GM19025 (cell line): Measurements from ENCODE around the gene ATXN7.

ENCODE experiments used
- ATAC-seq: cut with Tn5 transposase; IDR thresholded peaks from one replicate; pipeline ENCODE4 v1.9.1; 2021; ENCODE audit warnings: mild to moderate bottlenecking, low read depth, moderate library complexity; ENCODE audit not compliant: unreplicated experiment

Gene ATXN7

DNA sequence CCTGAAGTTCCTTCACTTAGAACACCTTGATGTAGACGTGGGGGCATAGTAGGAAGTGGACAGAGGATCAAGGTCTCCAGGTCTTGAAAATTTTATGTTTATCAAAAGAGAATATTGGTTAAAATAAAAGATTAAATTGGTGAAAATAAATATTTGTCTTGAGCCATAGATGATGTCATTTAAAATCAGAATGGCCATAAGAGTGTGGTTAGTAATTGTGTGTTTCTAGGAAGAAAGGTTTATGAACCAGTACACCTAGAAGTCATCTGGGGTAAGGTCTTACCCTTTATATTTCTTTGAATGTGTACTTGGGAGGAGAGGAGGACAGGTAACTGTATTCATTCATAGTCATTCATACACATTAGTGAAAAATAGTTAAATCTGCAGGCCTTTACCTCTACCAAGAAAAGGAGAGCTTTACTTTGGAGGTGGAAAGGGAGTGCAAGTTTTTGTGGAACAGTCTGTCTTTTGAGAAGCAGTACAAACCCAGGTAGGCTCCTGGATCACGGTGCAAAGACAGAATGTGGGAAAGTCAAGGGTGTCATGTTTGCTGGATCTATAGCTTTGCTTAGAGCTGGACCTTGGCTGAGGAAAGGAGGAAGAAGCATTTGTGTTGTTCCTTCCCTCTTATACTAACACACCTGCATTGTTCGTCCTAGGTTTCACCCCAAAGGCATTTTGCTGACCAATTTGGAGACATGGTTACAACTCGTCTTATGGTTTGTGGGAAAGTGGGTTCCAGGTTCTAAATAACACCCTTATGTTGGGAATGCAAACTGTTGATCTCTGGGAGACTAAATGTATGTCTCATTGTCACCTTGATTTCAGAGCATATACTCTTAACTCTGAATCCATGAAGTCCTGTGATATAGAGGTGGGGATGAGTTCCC is 42.3 kb downstream of the ATXN7 start:
- ATAC-seq, result no peak

DNA sequence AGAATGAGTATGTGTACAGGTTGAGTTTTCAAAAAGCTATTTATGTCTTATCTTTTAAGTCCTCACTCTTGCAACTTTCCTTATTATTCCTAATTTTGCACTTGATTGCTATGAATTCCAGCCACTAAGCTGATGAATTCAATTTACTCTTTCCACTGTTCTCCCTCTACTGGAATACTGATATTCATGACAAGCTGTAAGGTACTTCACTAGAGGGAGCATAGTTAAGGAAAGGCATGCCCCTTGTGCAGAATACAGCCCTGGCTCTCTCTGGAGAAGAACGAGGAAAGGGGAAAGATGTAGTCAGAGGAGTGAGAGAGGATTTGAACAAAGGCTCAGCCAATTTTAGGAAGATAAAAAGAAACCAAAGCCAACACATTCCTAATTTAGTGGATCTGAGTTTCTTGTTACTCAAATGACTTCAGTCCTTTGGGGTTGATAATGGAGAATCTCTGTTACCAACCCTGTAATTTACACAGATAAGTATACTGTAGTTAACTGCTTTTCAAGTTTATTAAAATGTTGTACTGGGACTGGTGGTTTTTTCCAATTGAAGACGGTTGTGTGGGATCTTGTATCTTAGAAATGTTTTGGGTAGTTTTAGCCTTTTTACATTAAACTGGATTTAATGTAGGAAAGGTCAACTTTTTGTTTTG is 44.5 kb downstream of the ATXN7 start:
- ATAC-seq, result no peak

DNA sequence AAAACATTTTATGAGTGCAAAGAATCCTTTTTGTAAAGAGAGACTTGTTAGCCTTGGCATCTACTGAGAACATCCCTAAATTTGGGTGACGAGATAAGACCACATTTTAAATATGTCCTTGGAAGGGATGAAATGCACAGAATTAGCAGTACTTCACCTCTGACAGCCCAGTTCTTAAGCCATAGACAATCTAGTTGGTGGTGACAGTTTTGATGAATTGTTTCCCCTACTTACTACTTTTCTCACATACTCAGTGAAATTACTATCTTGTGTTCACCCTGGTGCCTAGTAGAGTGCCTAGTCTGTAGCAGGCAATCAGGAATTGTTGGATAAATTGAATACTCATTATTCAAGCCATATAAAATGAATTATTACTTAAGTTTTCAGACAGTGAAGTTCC is 45.1 kb downstream of the ATXN7 start:
- ATAC-seq, result no peak

DNA sequence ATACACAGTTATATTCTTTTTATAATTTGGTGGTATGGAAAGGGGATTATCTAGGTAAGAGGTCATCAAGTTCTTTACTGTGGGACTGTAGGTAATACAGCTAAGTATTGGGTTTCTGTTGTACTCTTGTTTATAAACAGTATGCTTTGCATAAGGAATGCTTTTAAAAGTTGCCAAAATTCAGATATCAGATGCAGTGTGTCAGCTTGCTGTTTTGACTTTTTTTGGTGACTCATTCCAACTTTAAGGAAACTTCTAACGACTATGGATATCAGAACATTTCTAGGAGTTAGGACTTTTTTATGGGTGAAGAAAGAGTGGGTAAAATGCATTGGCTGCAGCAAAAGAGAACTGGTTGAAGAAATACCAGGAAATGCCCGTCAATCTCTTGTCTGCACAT is 45.8 kb downstream of the ATXN7 start:
- ATAC-seq, result no peak

DNA sequence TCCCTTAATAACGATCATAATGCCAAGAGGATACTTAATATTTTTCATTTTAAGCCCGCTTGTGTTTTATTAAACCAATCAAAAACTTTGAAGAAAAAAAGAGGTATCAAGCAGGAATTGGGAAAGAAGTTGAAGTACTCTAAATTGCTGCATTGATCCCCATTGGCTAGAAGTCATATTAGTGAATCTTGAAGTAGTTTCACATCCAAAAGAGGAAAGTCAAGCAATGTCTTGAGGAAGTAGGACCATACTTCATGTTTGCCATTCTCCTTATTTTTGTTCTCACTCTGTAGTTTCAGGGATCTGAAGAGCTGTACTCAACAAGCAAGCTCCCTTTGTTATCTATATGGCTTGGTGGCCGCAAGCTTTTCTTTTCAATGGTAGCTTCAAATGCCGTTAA is 46.3 kb downstream of the ATXN7 start:
- ATAC-seq, result no peak

DNA sequence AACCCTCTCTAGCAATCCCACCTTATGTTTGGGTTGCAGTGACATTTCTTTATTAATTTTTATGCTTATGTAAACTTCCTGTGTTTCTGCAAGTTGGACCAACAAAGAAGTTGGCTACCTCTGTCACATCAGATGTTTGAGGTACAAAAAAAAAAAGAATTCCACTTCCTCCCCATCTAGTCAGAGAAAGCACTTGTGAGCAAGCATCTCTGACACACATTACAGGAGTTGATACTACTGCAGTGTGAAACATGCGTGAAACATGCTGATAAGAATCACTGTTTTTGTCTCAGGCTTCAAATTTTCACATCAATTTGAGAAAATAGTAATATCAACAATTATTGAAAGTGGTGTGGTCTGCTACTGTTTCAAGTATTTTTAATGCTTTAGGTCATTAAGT is 47.2 kb downstream of the ATXN7 start:
- no peak for ATAC-seq

DNA sequence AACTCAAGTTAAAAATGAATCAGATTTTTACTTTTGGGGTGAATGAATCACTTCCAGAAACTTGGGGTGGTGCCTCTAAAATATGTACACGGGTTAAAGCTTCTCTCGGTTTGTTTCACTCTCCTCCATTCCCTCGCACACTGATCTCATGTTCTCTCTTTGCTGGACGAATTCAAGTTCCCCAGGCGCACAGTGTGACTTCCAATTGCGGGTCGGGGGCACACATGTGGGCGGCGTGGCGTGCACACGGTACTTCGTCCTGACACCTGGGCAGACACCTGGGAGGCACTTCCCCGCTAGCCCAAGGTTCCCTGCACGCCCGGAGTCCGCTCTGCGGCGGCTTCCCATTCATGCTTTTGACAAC is 47.8 kb downstream of the ATXN7 start:
- ATAC-seq, result no peak

DNA sequence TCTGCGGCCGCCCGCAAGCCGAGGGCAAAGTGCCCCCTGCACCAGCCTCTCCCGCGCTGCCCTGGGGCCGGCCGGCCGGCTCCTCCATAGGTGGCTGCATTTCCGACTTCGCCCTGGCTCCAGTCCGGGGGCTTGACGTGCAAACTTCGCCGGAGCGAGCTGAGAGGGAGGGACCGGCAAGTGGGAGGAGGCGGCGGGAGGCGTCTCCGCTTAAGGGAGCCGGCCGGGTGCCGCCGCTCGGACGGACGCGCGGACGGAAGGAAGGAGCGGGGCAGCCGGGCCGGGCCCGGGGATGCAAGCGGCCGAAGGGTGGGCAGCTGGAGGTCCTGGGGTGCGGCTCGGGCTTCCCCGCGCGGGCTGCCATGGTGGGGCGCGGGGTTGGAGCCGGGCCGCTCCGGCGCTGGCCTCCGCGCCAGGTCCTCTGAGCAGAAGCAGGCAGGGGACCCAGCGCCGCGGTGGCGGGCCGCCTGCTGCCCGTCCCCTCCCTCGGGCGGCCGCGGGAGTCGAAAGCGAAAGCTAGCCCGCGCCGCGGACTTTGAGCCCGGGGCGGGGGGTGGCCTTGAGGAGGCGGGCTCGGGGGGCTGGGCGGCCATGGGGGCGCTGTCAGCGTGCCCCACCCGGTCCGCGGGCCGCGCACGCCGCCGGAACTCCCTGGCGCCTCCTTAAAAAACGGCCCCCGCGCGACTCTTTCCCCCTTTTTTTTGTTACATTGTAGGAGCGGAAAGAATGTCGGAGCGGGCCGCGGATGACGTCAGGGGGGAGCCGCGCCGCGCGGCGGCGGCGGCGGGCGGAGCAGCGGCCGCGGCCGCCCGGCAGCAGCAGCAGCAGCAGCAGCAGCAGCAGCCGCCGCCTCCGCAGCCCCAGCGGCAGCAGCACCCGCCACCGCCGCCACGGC is 48.5 kb downstream of the ATXN7 start, which contains the start of gene SCAANT1:
Gene SCAANT1, minus strand, starts transcription at position 511 of the 895 bp plus-strand sequence.
- peak; percentile 79 for ATAC-seq

DNA sequence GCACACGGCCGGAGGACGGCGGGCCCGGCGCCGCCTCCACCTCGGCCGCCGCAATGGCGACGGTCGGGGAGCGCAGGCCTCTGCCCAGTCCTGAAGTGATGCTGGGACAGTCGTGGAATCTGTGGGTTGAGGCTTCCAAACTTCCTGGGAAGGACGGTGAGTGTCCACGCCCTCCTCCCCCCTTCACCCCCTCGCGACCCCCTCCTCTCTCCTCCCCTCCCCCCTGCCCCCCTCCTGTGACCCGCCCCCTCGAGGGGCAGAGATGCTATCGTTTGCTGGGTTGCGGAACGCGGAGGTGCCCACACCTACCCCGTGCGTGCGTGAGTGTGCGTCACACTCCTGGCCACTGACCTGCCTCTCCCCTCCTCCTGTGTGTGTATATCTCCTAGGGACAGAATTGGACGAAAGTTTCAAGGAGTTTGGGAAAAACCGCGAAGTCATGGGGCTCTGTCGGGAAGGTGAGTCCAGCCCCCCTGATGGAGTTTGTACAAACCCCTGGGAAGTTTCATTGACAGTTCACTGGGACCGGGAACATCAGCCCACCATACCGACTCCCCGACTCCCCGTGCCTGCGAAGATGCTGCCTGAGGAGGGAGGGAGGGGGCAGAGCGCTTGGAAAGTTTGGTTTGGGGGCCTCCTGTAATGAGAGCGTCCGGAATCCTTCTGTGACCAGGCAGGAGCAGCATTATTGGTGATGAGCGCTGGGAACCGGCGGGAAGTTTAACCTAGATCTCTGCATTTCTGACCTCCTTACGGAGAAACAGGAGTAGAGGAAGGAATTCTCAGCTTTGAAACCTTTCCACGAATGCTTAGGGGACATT is 49.3 kb downstream of the ATXN7 start:
- no peak for ATAC-seq

DNA sequence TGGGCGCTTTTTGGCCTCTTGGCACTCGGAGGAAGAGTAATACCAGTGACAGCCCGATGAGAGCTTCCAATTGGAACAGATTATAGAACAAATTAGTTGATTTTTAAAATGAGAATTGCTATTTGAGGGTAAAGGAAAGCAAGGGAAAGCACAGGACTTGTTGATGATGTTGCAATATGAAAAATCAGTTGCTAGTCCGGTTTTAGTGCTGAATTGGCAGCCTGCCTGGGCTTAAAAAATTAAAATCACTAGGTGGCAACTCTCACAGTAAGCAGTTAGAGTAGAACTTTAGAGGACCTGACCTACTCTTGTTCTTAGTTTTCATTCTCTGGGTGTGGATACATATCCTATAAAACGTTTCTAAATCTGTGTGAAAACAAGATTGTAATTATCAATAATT is 50.6 kb downstream of the ATXN7 start:
- no peak for ATAC-seq

DNA sequence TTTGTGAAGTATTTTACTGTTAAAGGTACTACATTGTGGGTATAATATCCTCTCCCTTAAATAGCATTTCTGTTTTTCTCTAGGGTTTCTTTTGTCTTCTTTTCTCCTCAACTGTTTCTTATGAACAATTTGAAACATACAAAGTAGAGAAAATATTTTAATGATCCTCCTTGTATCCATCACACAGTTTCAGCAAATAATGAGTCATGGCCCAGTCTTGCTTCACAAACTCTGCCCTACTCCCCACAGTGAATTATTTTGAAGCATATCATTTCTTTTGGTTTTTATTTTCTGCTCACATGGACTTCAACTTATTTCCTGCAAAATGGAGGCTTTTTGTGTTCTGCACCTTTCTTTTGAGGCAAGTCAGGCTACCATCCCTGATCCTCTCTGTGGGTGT is 54.7 kb downstream of the ATXN7 start:
- ATAC-seq, result no peak

DNA sequence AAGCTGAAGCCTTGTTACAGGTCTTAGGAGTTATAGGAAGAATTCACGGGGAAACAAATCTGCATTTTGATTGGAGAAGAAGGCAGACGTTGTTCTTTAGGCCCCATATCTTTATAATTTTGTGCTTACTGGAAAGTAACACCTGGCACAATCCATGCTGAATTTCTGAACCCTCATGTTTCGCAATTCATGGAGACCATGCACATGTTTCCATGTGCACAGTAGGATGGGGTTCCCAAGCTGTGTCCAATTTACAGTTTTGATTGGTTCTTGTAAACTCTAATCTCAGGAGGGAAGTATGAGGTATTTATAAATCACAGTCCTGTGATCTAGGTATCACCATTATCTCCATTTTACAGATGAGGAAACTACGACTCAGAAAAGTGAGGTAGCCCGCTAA is 56.3 kb downstream of the ATXN7 start:
- no peak for ATAC-seq

DNA sequence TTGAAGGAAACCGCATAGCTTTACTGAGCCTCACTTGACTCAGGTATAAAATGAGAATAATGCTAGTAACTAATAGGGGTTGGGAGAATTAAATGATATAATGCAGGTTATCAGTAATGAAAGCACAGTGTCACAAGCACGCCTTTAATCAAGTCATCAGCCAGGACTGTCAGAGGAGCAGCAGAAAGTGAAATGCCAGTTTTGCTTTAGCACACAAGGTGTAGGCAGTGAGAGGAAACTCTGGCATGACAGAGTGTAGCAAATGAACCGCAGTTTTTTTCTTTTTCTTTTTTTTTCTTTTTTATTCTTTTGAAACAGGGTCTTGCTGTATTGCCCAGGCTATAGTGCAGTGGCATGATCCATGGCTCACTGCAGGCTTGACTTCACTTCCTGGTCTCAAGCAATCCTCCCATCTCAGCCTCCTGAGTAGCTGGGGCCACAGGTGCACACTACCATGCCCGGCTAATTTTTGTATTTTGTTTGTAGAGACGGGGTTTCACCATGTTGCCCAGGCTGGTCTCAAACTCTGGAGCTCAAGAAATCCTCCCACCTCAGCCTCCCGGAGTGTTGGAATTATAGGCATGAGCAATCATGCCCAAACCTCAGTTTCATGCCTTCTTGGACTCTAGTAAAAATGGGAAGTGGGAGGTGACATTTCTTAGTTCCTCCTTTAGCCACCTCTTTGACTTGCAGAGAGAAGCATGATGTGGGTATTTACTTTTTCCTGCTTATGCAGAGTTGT is 58.2 kb downstream of the ATXN7 start:
- ATAC-seq, result peak; percentile 69

DNA sequence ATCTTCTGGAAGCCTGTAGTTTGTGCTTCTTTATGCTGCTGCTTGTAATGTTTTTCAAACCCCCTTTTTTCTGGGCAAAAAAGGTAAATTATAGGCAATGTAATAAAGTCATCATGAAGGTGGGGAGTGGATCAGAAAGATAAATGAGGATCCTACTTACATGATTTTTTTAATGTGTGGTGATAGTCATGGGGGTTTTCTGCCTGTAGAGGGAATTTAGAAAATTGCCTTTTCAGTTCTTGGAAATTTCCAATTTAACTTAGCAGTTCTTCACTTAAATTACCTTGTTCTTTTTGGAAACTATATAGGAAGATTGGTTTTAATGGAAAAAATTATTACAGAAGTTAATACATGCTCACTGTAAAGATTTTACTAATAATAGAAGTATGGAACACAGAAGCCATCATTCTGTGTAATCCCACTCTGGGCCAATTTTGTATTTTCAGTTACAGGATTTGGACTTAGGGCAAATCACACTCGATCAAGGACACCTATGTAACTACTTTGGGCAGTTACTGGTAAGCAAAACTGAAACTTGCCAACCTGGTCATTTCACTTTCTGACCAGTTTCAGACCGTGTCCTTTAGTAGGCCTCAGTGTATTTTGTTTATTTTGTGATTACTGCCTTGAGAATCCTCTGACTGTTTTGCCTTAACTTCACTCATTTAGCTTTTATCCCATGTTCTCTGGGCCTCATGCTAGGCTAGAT is 59.0 kb downstream of the ATXN7 start:
- no peak for ATAC-seq

DNA sequence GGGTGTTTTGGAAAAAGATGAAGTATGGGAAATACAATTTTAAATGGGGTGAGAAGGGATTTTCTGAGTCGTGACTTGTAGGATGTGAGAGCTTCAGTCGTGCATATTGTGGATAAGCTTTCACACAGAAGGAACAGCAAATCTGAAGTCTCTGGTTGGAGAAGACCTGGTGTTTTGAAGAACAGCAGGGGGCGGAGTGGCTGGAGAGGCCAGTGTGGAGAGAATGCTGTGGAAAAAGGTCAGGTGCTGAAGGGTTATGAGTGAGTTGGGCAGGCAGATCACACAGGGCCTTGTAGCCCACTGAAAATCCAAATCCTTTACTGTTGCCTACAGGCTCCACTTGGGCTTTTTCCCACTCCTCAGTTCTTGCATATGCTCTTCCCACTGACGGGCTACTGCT is 62.6 kb downstream of the ATXN7 start:
- no peak for ATAC-seq

DNA sequence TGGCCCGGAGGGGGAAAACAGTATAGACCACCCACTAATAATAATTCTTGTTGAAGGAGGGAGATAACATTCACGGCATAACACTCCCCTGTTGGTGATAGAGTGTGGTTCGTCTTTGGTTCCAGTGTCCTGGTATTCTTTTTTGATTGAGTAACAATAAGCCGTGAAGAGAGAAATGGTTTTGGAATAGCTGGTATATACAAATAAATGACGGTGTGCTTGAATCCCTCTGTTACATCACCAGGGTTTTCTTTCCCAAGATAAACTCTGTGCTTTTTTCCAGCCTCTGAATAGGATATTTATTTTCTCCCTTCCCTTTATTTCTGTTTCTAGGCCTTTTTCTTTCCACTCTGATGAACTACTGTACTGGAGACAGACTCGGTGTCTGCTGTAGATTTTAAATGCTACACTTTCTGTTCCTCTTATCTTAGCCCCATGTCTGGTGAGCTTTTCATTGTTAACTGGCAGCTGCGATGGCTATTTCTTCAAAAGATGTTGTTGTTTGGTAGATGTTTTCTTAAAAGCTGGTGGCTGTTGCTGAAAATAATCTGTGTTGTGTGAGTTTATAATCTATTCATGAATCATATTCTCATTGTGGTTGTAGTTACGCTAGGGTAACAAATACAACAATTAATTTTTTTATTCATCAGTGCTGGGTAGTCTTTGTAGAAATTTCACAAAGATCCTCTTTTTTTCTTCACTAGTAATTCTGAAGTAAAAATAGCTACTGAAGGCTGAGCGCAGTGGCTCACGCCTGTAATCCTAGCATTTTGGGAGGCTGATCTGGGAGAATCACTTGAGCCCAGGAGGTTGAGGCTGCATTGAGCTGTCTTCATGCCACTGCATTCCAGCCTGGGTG is 64.0 kb downstream of the ATXN7 start:
- ATAC-seq, result peak; percentile 54

DNA sequence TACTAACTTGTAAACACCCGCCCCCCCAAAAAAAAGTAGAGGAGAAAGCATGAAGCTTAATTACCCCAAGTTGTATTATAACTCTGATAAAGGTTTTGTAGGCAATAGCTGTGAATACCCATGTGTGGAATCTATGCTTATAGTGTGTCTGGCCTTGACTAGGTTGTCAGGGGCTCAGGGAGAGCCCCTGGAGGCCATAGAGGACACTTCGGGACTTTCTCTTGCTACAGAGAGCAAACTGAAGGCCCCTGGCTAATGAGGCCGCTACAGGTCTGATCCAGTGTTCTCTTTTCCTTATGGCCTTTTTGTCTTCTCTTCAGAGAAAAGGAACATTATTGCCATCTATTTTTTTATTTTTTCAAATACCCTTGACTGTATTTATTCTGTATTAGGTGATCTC is 67.6 kb downstream of the ATXN7 start:
- no peak for ATAC-seq
